ENCODE results near the gene ATAD3B. TPM values are rescaled to one million over a fixed set of nuclear protein-coding genes. Genes with fewer than 3 reads are reported as not detected.
A peak's percentile ranks its signal among the peaks of the same experiment; 100 is the strongest.
"Not testable (repeated sequence)": the region's sequence is repeated elsewhere in the genome, so short reads cannot be mapped to it uniquely, and the experiment has no call there.

The ATAD3B gene
- polyA plus RNA-seq, 1 experiment: 7.7 TPM

DNA sequence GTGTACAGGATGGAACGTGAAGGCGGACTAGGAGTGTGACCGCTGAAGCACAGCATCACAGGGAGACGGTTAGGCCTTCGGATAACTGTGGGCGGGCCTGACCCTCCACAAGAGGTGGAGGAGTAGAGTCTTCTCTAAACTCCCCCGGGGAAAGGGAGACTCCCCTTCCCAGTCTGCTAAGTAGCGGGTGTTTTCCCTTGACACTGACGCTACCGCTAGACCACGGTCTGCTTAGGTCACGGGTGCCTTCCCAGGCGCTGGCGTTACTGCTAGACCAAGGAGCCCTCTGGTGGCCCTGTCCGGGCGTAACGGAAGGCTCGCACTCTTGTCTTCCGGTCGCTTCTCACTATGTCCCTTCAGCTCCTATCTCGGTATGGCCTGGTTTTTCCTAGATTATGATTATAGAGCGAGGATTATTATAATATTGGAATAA lies 33.8 kb downstream of the ATAD3B start:
- TF ChIP-seq, protein P1, sequence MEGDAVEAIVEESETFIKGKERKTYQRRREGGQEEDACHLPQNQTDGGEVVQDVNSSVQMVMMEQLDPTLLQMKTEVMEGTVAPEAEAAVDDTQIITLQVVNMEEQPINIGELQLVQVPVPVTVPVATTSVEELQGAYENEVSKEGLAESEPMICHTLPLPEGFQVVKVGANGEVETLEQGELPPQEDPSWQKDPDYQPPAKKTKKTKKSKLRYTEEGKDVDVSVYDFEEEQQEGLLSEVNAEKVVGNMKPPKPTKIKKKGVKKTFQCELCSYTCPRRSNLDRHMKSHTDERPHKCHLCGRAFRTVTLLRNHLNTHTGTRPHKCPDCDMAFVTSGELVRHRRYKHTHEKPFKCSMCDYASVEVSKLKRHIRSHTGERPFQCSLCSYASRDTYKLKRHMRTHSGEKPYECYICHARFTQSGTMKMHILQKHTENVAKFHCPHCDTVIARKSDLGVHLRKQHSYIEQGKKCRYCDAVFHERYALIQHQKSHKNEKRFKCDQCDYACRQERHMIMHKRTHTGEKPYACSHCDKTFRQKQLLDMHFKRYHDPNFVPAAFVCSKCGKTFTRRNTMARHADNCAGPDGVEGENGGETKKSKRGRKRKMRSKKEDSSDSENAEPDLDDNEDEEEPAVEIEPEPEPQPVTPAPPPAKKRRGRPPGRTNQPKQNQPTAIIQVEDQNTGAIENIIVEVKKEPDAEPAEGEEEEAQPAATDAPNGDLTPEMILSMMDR (IDR thresholded peaks at IDR 0.05; ENCODE audit: low read depth, low read length): peak; percentile 17
- not testable (repeated sequence) for H3K9me3 ChIP-seq (ENCODE audit: control insufficient read depth, insufficient read depth, low read length); DNase-seq (ENCODE audit: low read depth, low spot score); H3K4me3 ChIP-seq (ENCODE audit: low read depth, low read length); H3K27me3 ChIP-seq (ENCODE audit: control insufficient read depth, insufficient read depth, low read length)
- CTCF ChIA-PET: interaction anchor here (1.1 to 1.2 kb wide), 4 partner anchors 11 to 103 kb away, joined by 3 to 4 read pairs (median 3); no protein-coding TSS in a partner anchor
- POLR2A ChIA-PET: interaction anchor here (1.0 kb wide), 1 partner anchor 106 kb away, joined by 3 read pairs; the partner anchor contains the start of gene CCNL2
- peak overlapping the region; percentile 21 for H3K27ac ChIP-seq (ENCODE audit: low read depth, low read length)

DNA sequence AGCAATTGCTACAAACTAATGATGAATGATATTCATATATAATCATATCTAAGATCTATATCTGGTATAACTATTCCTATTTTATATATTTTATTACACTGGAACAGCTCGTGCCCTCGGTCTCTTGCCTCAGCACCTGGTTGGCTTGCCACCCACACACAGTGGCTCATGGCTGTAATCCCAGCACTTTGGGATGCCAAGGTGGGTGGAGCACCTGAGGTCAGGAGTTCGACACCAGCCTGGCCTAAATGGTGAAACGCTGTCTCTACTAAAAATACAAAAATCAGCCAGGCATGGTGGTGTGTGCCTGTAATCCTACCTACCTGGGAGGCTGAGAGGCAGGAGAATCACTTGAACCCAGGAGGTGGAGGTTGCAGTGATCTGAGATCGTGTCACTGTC lies 34.2 kb downstream of the ATAD3B start:
- H3K9me3 ChIP-seq (ENCODE audit: control insufficient read depth, insufficient read depth, low read length); H3K27ac ChIP-seq (ENCODE audit: low read depth, low read length); DNase-seq (ENCODE audit: low read depth, low spot score); H3K4me3 ChIP-seq (ENCODE audit: low read depth, low read length); H3K27me3 ChIP-seq (ENCODE audit: control insufficient read depth, insufficient read depth, low read length): not testable (repeated sequence)
- ChIA-PET POLR2A (interaction anchor here (1.0 kb wide), 1 partner anchor 107 kb away, joined by 3 read pairs; the partner anchor contains the start of gene CCNL2), CTCF (interaction anchor here (1.1 kb wide), 1 partner anchor 16 kb away, joined by 3 read pairs; no protein-coding TSS in a partner anchor)

- DNase-seq (ENCODE audit: low read depth, low spot score): no peak
- ChIA-PET POLR2A (no interaction called here), CTCF (no interaction called here)
- Histone ChIP-seq H3K4me3 (ENCODE audit: low read depth, low read length) (no peak overlapping the region), H3K27me3 (ENCODE audit: control insufficient read depth, insufficient read depth, low read length) (no peaks in the 10 kb centered on the region), H3K9me3 (ENCODE audit: control insufficient read depth, insufficient read depth, low read length) (peaks cover 3% of the 10 kb centered on the region; the same call in 1 of the 2 replicates), H3K27ac (ENCODE audit: low read depth, low read length) (no peak overlapping the region)
- TF ChIP-seq, protein P1 (IDR thresholded peaks at IDR 0.05; ENCODE audit: low read depth, low read length): no peak
These were observed 35.7 kb downstream of the ATAD3B start for GRCh38 chr1:1507305-1507704.

GRCh38 chr1:1508775-1509464 lies 37.4 kb downstream of the ATAD3B start:
- CTCF ChIA-PET; H3K9me3 ChIP-seq (ENCODE audit: control insufficient read depth, insufficient read depth, low read length); H3K4me3 ChIP-seq (ENCODE audit: low read depth, low read length); POLR2A ChIA-PET; H3K27ac ChIP-seq (ENCODE audit: low read depth, low read length); DNase-seq (ENCODE audit: low read depth, low spot score); H3K27me3 ChIP-seq (ENCODE audit: control insufficient read depth, insufficient read depth, low read length): not testable (repeated sequence)

DNA sequence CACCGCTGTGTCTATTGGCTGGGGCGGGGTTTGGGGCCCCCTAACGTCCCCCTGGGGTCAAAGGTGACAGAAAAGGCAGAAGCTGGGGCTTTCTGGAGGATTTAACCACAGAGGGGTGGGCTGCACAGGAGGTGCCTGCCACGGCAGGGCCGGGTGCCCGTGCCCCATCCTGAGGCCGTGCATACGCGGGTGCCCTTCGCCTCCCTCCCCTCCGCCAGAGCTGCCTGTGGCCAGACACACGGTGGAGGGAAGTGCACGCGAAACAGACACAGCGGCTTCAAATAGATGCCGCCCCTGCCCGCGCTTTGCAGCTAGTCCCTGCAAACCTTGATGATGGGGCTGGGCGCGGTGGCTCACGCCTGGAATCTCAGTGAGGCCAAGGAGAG lies 37.9 kb downstream of the ATAD3B start:
- CTCF ChIA-PET; H3K9me3 ChIP-seq (ENCODE audit: control insufficient read depth, insufficient read depth, low read length); H3K27me3 ChIP-seq (ENCODE audit: control insufficient read depth, insufficient read depth, low read length); POLR2A ChIA-PET; H3K27ac ChIP-seq (ENCODE audit: low read depth, low read length); DNase-seq (ENCODE audit: low read depth, low spot score); H3K4me3 ChIP-seq (ENCODE audit: low read depth, low read length): not testable (repeated sequence)

- TF ChIP-seq, protein P1 (IDR thresholded peaks at IDR 0.05; ENCODE audit: low read depth, low read length): no peak
- ChIA-PET CTCF (no interaction called here), POLR2A (interaction anchor here (0.7 to 1.0 kb wide), 5 partner anchors 13 to 136 kb away, joined by 3 read pairs; partner anchors contain the start of genes AURKAIP1 and CCNL2)
- no peak for DNase-seq (ENCODE audit: low read depth, low spot score)
- Histone ChIP-seq H3K9me3 (ENCODE audit: control insufficient read depth, insufficient read depth, low read length) (peaks cover 3% of the 10 kb centered on the region; the same call in 1 of the 2 replicates), H3K4me3 (ENCODE audit: low read depth, low read length) (peak overlapping the region; percentile 90), H3K27ac (ENCODE audit: low read depth, low read length) (no peak overlapping the region), H3K27me3 (ENCODE audit: control insufficient read depth, insufficient read depth, low read length) (no peaks in the 10 kb centered on the region)
These were observed 39.5 kb downstream of the ATAD3B start for GRCh38 chr1:1510912-1511532.
